Measurements from ENCODE around the gene ADGRG1. TPM values are rescaled to one million over a fixed set of nuclear protein-coding genes. Genes with fewer than 3 reads are reported as not detected.

The ADGRG1 gene
- total RNA-seq, 1 experiment from 2014 or later = 2.0 TPM

GRCh38 chr16:57600952-57601580 lies 27.4 kb upstream of the ADGRG1 start:
- ATAC-seq (no peak), DNase-seq (ENCODE audit: low spot score) (no peak)
- no peak overlapping the region for H3K27ac Mint-ChIP-seq
- no peak overlapping the region for H3K4me3 Mint-ChIP-seq
- H3K9me3 Mint-ChIP-seq = no peaks in the 10 kb centered on the region
- no peaks in the 10 kb centered on the region for H3K4me1 Mint-ChIP-seq
- H3K36me3 Mint-ChIP-seq = no peaks in the 10 kb centered on the region
- H3K27me3 Mint-ChIP-seq (ENCODE audit: low read depth) = peaks cover 3% of the 10 kb centered on the region; the same call in 1 of the 2 replicates
- ChIA-PET POLR2A (no interaction called here), CTCF (interaction anchor here (0.6 to 3.1 kb wide), 32 partner anchors 8 to 1107 kb away, joined by 3 to 35 read pairs (median 5); partner anchors contain the start of genes ADGRG1 and KATNB1)
- TF ChIP-seq ARID4B (CRISPR knock-in tag; IDR thresholded peaks at IDR 0.05; ENCODE audit: borderline replicate concordance) (no peak), TP53 (CRISPR knock-in tag; IDR thresholded peaks at IDR 0.05) (no peak), ZNF232 (CRISPR knock-in tag; IDR thresholded peaks at IDR 0.05) (no peak), SOX15 (CRISPR knock-in tag; IDR thresholded peaks at IDR 0.05) (no peak), ESRRA (CRISPR knock-in tag; IDR thresholded peaks at IDR 0.05; ENCODE audit: borderline replicate concordance) (no peak), ZBTB21 (CRISPR knock-in tag; IDR thresholded peaks at IDR 0.05; ENCODE audit: borderline replicate concordance) (no peak), FOXP4 (CRISPR knock-in tag; IDR thresholded peaks at IDR 0.05) (no peak), HMGXB4 (CRISPR knock-in tag; IDR thresholded peaks at IDR 0.05) (no peak), CTCF (IDR thresholded peaks at IDR 0.05) (no peak), ATF1 (CRISPR knock-in tag; IDR thresholded peaks at IDR 0.05) (no peak), AFF4 (CRISPR knock-in tag; IDR thresholded peaks at IDR 0.05; ENCODE audit: borderline replicate concordance) (no peak), MAX (CRISPR knock-in tag; IDR thresholded peaks at IDR 0.05) (no peak), PREB (CRISPR knock-in tag; IDR thresholded peaks at IDR 0.05; ENCODE audit: borderline replicate concordance) (no peak), JAZF1 (CRISPR knock-in tag; IDR thresholded peaks at IDR 0.05) (no peak), SMAD4 (CRISPR knock-in tag; IDR thresholded peaks at IDR 0.05) (no peak), ZNF263 (CRISPR knock-in tag; IDR thresholded peaks at IDR 0.05; ENCODE audit: low read depth) (no peak), ZNF281 (CRISPR knock-in tag; IDR thresholded peaks at IDR 0.05) (no peak), SP1 (CRISPR knock-in tag; conservative IDR thresholded peaks at IDR 0.05) (no peak), FOXK1 (CRISPR knock-in tag; IDR thresholded peaks at IDR 0.05) (no peak)
